Smooth muscle cell of the brain vasculature (primary cell): ENCODE results near the gene GALNT4.

Source experiments
- DNase-seq: peaks from one replicate; pipeline ENCODE4 v3.0.0-alpha.2; 2012; ENCODE audit warnings: low read depth, low spot score

The GALNT4 gene

GRCh38 chr12:89537389-89537788, 12.8 kb upstream of the GALNT4 start:
- no peak for DNase-seq

GRCh38 chr12:89529738-89530137, 5.1 kb upstream of the GALNT4 start:
- DNase-seq: no peak

GRCh38 chr12:89528434-89528833, 3.8 kb upstream of the GALNT4 start:
- DNase-seq: no peak

GRCh38 chr12:89525824-89526770, 1.5 kb upstream of the GALNT4 start, which contains the start of gene POC1B:
TSS of gene POC1B (minus strand) at chr12:89526047. CDS start at chr12:89525895, 152 bp downstream.
- no peak for DNase-seq

- no peak for DNase-seq
Measured at GRCh38 chr12:89525305-89525823, 768 bp upstream of the GALNT4 start.

GRCh38 chr12:89523843-89524540, 604 bp downstream of the GALNT4 start:
- no peak for DNase-seq

GRCh38 chr12:89523393-89523792, 1.2 kb downstream of the GALNT4 start:
- DNase-seq: no peak

GRCh38 chr12:89521364-89522223, 3.0 kb downstream of the GALNT4 start:
- no peak for DNase-seq

- no peak for DNase-seq
Measured at GRCh38 chr12:89517720-89518119, 6.9 kb downstream of the GALNT4 start.

- no peak for DNase-seq
Measured at GRCh38 chr12:89516633-89517032, 8.0 kb downstream of the GALNT4 start.

GRCh38 chr12:89514751-89515150, 9.8 kb downstream of the GALNT4 start:
- no peak for DNase-seq

GRCh38 chr12:89513544-89513943, 11.1 kb downstream of the GALNT4 start:
- DNase-seq: no peak

- DNase-seq: no peak
Measured at GRCh38 chr12:89507015-89507824, 17.4 kb downstream of the GALNT4 start.

- no peak for DNase-seq
Measured at GRCh38 chr12:89506050-89506449, 18.5 kb downstream of the GALNT4 start.

GRCh38 chr12:89504560-89505346, 19.8 kb downstream of the GALNT4 start:
- DNase-seq: no peak

GRCh38 chr12:89501793-89502192, 22.8 kb downstream of the GALNT4 start:
- DNase-seq: no peak

- no peak for DNase-seq
Measured at GRCh38 chr12:89499857-89500256, 24.7 kb downstream of the GALNT4 start.

GRCh38 chr12:89497467-89497866, 27.1 kb downstream of the GALNT4 start:
- DNase-seq: no peak

- DNase-seq: no peak
Measured at GRCh38 chr12:89497005-89497404, 27.6 kb downstream of the GALNT4 start.
